HG03575 (cell line): ENCODE measurements around the gene THEMIS2.
"Not testable (repeated sequence)": the region's sequence is repeated elsewhere in the genome, so short reads cannot be mapped to it uniquely, and the experiment has no call there.

Experiments
- ATAC-seq: cut with Tn5 transposase; IDR thresholded peaks from one replicate; pipeline ENCODE4 v1.9.1; 2021; ENCODE audit not compliant: unreplicated experiment, insufficient number of reproducible peaks, low FRiP score; ENCODE audit errors: extremely low read depth

The THEMIS2 gene

GRCh38 chr1:27872059-27872801 is at the start of gene THEMIS2:
TSS of gene THEMIS2 (plus strand) at chr1:27872544. CDS start at chr1:27872572, 28 bp downstream.
- no peak for ATAC-seq

GRCh38 chr1:27823784-27824183 is 48.6 kb upstream of the THEMIS2 start:
- ATAC-seq, result no peak

GRCh38 chr1:27824411-27824810 is 47.9 kb upstream of the THEMIS2 start:
- ATAC-seq, result no peak

- not testable (repeated sequence) for ATAC-seq
Measured at GRCh38 chr1:27829339-27829960, 42.9 kb upstream of the THEMIS2 start.

GRCh38 chr1:27830621-27831440 is 41.5 kb upstream of the THEMIS2 start, which contains the start of gene PPP1R8:
TSS of gene PPP1R8 (plus strand) at chr1:27830782. CDS start at chr1:27830836, 54 bp downstream.
- ATAC-seq, result no peak

DNA sequence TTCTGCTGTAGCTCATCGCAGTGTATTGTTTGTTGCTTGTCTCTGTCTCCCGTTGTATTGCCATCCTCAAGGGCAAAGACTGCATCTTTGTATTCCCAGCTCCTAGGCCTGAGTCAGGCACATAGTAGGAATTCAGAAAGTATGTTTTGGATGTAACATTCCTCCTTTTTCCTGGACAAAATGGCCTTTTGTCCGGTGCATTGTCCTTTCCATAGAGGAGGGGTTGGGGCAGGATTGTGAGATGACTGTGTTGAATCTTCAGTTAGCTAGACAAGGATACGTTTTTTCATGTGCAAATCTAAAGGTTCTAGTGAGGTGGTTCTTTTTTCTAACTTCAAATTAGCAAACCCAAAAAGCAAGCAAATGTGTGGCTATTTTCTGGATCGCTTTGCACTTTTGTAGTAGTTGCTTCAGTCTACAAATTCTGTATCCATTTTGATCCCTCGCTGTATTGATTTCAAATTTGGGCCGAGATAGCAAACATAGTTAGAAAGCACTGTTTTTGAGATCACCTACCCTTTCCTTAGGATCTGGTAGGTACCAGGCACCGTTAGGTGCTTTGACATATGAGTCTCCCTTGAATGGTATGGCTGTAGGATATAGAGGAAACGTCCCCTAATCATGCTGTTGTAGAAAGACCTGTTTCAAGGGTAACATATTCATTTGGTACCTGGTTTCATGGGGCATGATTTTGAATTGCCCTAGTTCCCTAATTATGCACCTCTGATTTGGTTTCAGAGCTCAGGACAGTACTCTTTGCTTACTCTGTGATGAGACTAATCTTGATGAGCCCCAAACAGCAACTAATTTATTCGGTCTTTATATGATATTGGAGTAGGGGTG is 40.6 kb upstream of the THEMIS2 start:
- ATAC-seq, result no peak

GRCh38 chr1:27832762-27833161 is 39.6 kb upstream of the THEMIS2 start:
- no peak for ATAC-seq

DNA sequence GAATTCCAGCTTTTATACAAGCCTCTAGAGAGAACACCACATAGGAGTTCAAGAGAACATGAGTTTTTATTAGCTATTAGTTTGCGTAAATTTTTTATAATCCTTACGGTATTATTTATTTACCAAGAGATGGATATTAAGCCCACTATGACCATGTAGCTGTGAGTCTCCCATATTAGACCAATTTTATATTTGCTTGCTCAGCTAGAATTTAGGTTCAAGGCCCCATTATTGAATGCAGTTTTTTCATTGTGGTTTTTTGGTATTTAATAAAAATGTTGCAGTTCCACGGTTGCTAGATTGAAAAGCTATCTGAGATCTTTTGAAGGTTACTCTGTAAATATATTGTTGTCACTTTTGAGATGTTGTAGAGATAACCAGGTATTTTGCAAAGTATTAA is 38.9 kb upstream of the THEMIS2 start:
- no peak for ATAC-seq

GRCh38 chr1:27835046-27835445 is 37.3 kb upstream of the THEMIS2 start:
- no peak for ATAC-seq

GRCh38 chr1:27835501-27835900 is 36.8 kb upstream of the THEMIS2 start:
- no peak for ATAC-seq

GRCh38 chr1:27849951-27850350 is 22.4 kb upstream of the THEMIS2 start:
- ATAC-seq, result no peak

DNA sequence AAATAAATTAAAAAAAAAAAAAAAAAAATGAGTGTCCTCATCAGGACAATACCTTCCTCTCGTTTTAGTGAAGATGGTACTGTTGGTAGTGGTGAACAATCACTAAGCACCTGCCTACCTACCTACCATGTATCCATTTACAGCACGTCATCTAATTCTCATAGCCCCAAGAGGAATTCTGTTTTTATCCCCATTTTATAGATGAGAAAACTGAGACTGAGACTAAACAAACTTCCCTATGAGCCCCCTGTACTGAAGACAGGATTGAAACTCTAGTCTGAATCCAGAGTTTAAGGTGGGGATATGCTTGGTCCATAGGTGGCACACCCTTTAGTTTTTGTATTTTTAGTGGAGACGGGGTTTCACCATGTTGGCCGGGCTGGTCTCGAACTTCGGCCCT is 17.3 kb upstream of the THEMIS2 start:
- no peak for ATAC-seq

GRCh38 chr1:27856561-27857343 is 15.6 kb upstream of the THEMIS2 start:
- no peak for ATAC-seq

- not testable (repeated sequence) for ATAC-seq
Measured at GRCh38 chr1:27857552-27857951, 14.8 kb upstream of the THEMIS2 start.

GRCh38 chr1:27858072-27858948 is 14.0 kb upstream of the THEMIS2 start:
- no peak for ATAC-seq

DNA sequence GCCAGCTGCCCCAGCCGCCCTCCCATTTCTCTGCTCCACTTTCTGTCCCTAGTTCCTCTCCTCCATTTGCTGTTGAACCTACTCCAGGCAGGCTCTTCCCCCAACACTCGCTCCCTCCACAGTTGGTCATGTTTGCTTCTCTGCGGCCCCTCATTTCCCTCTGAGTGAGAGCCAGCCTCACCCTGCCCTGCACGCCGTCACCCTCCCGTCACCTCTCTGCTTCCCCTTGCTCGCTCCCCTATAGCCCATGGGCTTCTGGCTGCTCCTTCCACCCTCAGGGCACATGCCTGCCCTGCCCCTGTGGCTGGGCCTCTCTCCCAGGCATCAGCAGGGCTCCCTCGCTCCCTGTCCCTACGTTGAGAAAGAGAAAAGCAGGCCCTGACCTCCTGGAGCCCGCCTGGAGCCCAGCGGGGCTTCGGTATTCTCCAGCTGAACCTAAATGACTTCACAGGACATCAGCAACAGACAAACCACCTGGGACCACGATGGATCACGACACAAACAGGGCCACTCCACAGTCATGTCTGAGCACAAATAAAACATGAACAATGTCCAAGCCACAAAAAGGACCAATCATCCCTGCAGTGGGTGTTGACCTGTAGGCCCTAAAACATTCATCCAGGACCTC is 13.3 kb upstream of the THEMIS2 start:
- no peak for ATAC-seq

DNA sequence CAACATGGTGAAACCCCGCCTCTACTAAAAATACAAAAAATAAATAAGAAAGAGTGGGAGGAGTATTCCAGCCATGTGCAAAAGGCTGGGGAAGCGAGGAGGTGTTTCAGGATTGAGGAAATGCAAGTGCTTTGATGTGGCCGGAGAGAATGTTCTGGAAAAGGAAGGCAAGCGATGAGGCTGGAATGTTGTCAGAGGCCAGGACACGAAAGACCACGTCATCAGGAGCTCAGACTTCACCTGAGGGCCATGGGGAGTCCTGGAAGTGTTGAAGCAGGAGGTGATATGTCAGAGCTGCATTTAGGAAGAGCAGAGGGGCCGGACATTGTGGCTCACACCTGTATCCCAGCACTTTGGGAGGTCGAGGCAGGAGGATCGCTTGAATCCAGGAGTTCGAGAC is 10.9 kb upstream of the THEMIS2 start:
- no peak for ATAC-seq
